PFSK-1 (cell line): ENCODE results near the gene UBD.

Source experiments
- FOXP2 ChIP-seq: optimal IDR thresholded peaks from 2 replicates; pipeline ENCODE3; 2011; ENCODE audit warnings: borderline replicate concordance, control low read depth, inconsistent platforms; ENCODE audit not compliant: insufficient read depth; ENCODE audit errors: extremely low read length, extremely low read depth
- POLR2AphosphoS5 ChIP-seq: IDR thresholded peaks from 2 replicates; pipeline ENCODE4 v1.6.1; 2012; ENCODE audit warnings: low read depth, mild to moderate bottlenecking, control low read depth, low read length, moderate library complexity
- SIN3A ChIP-seq: IDR thresholded peaks from 2 replicates; pipeline ENCODE4 v1.6.1; 2012; ENCODE audit warnings: mild to moderate bottlenecking, low read length, moderate library complexity, borderline replicate concordance; ENCODE audit not compliant: insufficient read depth
- TAF1 ChIP-seq: IDR thresholded peaks from 2 replicates; pipeline ENCODE4 v1.6.1; 2012; ENCODE audit warnings: low read length, control low read depth, borderline replicate concordance; ENCODE audit not compliant: insufficient read depth
- TF ChIP-seq, protein P1 (sequence below), 2 experiments: IDR thresholded peaks; 2 replicates each; pipeline versions ENCODE4 v1.6.1 to v1.8.0; 2011 to 2012; ENCODE audit warnings: low read depth in 2 of 2, low read length in 2 of 2, control low read depth in 1 of 2, inconsistent platforms in 1 of 2, mild to moderate bottlenecking in 1 of 2, moderate library complexity in 1 of 2; ENCODE audit not compliant: insufficient read depth in 1 of 2

DNA sequence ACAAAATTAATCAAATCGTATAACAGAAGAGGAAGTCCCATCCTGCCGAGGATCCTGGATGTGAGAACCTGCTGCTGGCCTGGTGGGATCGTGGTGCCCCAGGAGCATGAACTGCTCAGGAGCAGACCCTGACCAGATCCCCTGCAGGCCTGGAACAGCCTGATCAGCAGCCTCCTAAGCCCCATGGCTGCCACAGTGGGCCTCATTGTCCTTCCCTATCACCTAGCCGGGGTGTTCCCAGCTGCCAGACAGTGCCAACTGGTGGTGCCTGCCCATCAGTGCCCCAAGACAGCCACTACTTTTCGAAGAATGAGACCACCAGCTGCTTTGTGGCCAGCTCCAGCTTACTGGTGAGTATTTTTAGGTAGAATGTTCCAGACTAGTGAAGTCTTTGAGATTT lies 52.2 kb downstream of the UBD start:
- TF ChIP-seq TAF1 (no peak), SIN3A (no peak), POLR2AphosphoS5 (no peak), FOXP2 (no peak)
- TF ChIP-seq, protein P1, sequence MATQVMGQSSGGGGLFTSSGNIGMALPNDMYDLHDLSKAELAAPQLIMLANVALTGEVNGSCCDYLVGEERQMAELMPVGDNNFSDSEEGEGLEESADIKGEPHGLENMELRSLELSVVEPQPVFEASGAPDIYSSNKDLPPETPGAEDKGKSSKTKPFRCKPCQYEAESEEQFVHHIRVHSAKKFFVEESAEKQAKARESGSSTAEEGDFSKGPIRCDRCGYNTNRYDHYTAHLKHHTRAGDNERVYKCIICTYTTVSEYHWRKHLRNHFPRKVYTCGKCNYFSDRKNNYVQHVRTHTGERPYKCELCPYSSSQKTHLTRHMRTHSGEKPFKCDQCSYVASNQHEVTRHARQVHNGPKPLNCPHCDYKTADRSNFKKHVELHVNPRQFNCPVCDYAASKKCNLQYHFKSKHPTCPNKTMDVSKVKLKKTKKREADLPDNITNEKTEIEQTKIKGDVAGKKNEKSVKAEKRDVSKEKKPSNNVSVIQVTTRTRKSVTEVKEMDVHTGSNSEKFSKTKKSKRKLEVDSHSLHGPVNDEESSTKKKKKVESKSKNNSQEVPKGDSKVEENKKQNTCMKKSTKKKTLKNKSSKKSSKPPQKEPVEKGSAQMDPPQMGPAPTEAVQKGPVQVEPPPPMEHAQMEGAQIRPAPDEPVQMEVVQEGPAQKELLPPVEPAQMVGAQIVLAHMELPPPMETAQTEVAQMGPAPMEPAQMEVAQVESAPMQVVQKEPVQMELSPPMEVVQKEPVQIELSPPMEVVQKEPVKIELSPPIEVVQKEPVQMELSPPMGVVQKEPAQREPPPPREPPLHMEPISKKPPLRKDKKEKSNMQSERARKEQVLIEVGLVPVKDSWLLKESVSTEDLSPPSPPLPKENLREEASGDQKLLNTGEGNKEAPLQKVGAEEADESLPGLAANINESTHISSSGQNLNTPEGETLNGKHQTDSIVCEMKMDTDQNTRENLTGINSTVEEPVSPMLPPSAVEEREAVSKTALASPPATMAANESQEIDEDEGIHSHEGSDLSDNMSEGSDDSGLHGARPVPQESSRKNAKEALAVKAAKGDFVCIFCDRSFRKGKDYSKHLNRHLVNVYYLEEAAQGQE (IDR thresholded peaks at IDR 0.05; ENCODE audit: insufficient read depth in 1 of 2, low read depth in 2 of 2, low read length in 2 of 2): no peak
